Stimulated activated CD8-positive, alpha-beta memory T cell treated with anti-CD3 and anti-CD28 coated beads, Interleukin-4, amount 100 ng/mL, for 4 hours (primary cell): ENCODE measurements around the gene P2RY8.

Experiments
- DNase-seq, 2 donors: peaks; one replicate each; pipeline ENCODE4 v3.0.0-alpha.2; 2020; ENCODE audit warnings: low read depth in 2 of 2, low spot score in 1 of 2

The P2RY8 gene

GRCh38 chrX:1419545-1420355 is 117.2 kb downstream of the P2RY8 start:
- no peak for DNase-seq

DNA sequence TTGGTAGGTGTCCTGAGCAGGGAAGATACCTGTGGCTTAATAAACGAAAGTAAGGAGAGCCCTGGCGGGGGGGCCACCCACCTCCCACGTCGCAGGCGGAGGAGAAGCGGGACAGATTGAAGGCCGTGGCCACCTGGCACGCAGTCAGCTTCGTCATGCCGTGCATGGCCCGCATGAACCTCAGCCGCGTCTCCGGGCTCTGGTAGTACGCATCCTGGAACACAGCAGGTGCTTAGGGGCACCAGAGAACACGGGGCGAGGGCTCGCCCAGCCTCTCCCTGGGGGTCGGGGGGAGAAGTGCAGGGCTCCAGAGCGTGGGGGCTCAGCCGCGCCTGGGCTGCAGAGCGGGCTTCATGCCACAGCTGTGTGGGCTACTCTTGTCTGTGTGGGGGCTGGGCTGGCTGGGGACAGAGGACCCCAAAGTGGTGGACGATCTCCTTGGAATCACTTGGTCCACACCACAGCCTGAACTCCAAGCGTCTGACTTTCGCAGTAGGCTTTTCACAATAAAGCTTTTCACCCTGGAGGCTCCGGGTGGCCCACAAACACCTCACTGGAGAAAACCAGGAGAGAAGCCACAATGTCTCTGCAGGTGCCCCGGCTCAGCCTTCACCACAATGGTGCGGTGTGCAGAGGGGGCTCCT is 118.0 kb downstream of the P2RY8 start:
- no peak for DNase-seq

DNA sequence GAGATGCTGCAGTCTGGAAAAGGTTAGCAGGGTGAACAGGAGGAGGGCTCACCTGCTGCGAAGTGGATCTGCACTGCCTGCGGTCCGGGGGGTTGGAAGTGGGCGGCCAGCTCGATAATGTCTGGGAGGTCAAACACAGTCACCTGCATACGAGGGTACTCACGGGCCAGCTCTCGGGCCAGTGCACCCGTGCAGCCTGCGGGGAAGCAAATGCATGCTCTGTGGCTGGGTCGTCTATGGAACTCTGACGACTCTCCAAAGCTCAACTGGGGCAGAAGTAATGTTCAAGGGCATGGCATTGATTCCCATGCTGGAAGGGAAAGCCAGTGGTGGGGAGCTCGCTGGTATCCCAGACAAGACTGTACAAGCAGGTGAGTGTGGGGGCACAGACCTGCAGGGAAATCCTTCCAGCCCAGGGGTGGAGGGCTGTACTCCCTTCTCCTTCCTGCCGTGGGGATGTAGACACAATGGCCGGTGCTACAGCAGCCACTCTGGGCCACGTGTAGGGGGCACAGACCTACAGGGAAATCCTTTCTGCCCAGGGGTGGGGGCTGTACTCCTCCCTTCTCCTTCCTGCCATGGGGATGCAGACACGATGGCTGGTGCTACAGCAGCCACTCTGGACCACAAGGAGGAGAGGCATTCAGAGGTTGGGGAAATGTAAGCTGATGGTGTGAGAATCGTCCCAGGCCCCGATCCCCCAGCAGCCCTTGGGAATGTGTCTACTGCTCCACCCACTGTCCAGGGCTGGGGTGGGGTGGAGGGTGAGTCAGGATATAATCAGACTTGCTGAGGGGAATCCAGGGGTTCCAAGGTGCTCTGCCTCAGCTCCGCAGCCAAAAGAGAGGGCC is 118.8 kb downstream of the P2RY8 start:
- DNase-seq = no peak

- no peak for DNase-seq
Measured at GRCh38 chrX:1416965-1417760, 119.8 kb downstream of the P2RY8 start.

GRCh38 chrX:1416327-1416784 is 120.6 kb downstream of the P2RY8 start:
- no peak for DNase-seq
